ENCODE results near the gene KCND3.

The KCND3 gene

DNA sequence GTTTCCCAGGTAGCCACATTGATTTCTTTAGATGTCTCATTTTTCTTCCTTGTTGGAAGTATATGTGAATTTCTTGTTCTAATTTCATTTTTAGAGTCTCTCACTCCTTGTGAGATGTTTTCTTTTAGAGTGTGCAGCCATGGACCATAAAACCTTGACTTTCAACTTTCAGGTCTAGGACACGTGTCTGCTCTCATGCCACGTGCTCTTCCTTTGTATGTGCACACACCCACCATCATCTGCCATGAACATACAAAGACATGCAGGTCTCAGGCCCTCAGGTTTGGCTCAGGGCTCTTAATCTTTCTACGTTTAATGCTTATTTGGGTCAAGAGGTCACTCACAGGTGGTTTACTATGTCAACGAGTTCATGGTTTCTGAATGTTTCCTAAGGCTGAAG lies 163.2 kb downstream of the KCND3 start:
- Histone ChIP-seq H3K4me3 (replicated peaks; ENCODE audit: insufficient read depth, low read length) (no peak overlapping the region), H3K27me3 (ENCODE audit: insufficient read depth, poor library complexity, severe bottlenecking) (no peaks in the 10 kb centered on the region), H3K27ac (replicated peaks) (no peak overlapping the region)
- TF ChIP-seq POLR2AphosphoS5 (IDR thresholded peaks at IDR 0.05; ENCODE audit: low read depth) (no peak), GABPA (IDR thresholded peaks at IDR 0.05; ENCODE audit: low read depth) (no peak), SPI1 (IDR thresholded peaks at IDR 0.05; ENCODE audit: borderline replicate concordance, low read depth) (no peak)
- TF ChIP-seq, protein P1, sequence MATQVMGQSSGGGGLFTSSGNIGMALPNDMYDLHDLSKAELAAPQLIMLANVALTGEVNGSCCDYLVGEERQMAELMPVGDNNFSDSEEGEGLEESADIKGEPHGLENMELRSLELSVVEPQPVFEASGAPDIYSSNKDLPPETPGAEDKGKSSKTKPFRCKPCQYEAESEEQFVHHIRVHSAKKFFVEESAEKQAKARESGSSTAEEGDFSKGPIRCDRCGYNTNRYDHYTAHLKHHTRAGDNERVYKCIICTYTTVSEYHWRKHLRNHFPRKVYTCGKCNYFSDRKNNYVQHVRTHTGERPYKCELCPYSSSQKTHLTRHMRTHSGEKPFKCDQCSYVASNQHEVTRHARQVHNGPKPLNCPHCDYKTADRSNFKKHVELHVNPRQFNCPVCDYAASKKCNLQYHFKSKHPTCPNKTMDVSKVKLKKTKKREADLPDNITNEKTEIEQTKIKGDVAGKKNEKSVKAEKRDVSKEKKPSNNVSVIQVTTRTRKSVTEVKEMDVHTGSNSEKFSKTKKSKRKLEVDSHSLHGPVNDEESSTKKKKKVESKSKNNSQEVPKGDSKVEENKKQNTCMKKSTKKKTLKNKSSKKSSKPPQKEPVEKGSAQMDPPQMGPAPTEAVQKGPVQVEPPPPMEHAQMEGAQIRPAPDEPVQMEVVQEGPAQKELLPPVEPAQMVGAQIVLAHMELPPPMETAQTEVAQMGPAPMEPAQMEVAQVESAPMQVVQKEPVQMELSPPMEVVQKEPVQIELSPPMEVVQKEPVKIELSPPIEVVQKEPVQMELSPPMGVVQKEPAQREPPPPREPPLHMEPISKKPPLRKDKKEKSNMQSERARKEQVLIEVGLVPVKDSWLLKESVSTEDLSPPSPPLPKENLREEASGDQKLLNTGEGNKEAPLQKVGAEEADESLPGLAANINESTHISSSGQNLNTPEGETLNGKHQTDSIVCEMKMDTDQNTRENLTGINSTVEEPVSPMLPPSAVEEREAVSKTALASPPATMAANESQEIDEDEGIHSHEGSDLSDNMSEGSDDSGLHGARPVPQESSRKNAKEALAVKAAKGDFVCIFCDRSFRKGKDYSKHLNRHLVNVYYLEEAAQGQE (IDR thresholded peaks at IDR 0.05; ENCODE audit: insufficient replicate concordance, low read depth) = no peak
- TF ChIP-seq, protein P2, sequence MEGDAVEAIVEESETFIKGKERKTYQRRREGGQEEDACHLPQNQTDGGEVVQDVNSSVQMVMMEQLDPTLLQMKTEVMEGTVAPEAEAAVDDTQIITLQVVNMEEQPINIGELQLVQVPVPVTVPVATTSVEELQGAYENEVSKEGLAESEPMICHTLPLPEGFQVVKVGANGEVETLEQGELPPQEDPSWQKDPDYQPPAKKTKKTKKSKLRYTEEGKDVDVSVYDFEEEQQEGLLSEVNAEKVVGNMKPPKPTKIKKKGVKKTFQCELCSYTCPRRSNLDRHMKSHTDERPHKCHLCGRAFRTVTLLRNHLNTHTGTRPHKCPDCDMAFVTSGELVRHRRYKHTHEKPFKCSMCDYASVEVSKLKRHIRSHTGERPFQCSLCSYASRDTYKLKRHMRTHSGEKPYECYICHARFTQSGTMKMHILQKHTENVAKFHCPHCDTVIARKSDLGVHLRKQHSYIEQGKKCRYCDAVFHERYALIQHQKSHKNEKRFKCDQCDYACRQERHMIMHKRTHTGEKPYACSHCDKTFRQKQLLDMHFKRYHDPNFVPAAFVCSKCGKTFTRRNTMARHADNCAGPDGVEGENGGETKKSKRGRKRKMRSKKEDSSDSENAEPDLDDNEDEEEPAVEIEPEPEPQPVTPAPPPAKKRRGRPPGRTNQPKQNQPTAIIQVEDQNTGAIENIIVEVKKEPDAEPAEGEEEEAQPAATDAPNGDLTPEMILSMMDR (IDR thresholded peaks at IDR 0.05; ENCODE audit: insufficient read depth, low read length) = no peak
- DNase-seq (ENCODE audit: low read depth in 1 of 2, low spot score in 1 of 2) = no peak

DNA sequence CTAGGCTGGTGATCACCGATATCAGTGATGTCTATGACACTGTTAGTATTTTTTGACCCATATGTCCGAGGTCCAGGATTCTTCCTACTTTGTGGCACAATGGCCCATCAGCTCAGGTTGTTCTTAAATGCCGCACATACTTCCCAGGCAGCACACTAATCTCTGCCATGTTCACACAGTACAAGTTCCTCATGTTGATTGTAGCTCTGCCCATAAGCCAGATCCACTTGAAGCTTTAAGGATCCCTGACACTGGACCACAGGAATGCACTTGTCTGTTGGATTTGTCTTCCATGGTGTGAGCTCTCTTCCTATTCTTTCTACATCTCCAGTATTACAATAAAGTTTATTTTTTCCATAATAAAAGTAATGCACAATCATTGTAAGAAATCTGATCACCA lies 164.3 kb downstream of the KCND3 start:
- no peak overlapping the region for H3K27ac ChIP-seq (replicated peaks)
- TF ChIP-seq SPI1 (IDR thresholded peaks at IDR 0.05; ENCODE audit: borderline replicate concordance, low read depth) (no peak), GABPA (IDR thresholded peaks at IDR 0.05; ENCODE audit: low read depth) (no peak), POLR2AphosphoS5 (IDR thresholded peaks at IDR 0.05; ENCODE audit: low read depth) (no peak)
- TF ChIP-seq, protein P1 (IDR thresholded peaks at IDR 0.05; ENCODE audit: insufficient replicate concordance, low read depth) = no peak
- TF ChIP-seq, protein P2 (IDR thresholded peaks at IDR 0.05; ENCODE audit: insufficient read depth, low read length) = no peak
- DNase-seq (ENCODE audit: low read depth in 1 of 2, low spot score in 1 of 2) = no peak
- H3K27me3 ChIP-seq (ENCODE audit: insufficient read depth, poor library complexity, severe bottlenecking) = no peaks in the 10 kb centered on the region
- H3K4me3 ChIP-seq (replicated peaks; ENCODE audit: insufficient read depth, low read length) = no peak overlapping the region

DNA sequence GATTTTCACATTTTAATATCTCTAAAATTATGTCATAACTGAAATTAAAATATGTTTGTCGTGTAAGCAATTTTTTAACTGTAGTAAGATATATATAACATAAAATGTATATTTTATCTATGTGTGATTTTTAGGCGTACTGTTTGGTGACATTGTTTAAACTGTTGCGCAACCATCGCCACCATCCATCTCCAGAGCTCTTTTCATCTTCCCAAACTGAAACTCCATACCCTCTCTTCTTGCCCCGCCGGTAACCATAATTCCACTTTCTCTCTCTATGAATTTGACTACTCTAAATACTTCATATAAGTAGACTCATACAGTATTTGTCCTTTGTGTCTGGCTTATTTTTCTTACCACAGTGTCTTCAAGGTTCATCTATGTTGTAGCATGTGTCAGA lies 167.3 kb downstream of the KCND3 start:
- TF ChIP-seq GABPA (IDR thresholded peaks at IDR 0.05; ENCODE audit: low read depth) (no peak), POLR2AphosphoS5 (IDR thresholded peaks at IDR 0.05; ENCODE audit: low read depth) (no peak), SPI1 (IDR thresholded peaks at IDR 0.05; ENCODE audit: borderline replicate concordance, low read depth) (no peak)
- TF ChIP-seq, protein P1 (IDR thresholded peaks at IDR 0.05; ENCODE audit: insufficient replicate concordance, low read depth) = no peak
- TF ChIP-seq, protein P2 (IDR thresholded peaks at IDR 0.05; ENCODE audit: insufficient read depth, low read length) = no peak
- Histone ChIP-seq H3K27me3 (ENCODE audit: insufficient read depth, poor library complexity, severe bottlenecking) (no peaks in the 10 kb centered on the region), H3K4me3 (replicated peaks; ENCODE audit: insufficient read depth, low read length) (no peak overlapping the region)

More for the DNA sequence above, 167.3 kb downstream of the KCND3 start:
- DNase-seq (ENCODE audit: low read depth in 1 of 2, low spot score in 1 of 2) = no peak
- H3K27ac ChIP-seq (replicated peaks) = no peak overlapping the region
